Nephron progenitor cell (in vitro differentiated cells): ENCODE results near the gene ENTHD1.

Experiments
- DNase-seq: peaks from one replicate; pipeline ENCODE4 v3.0.0; 2021
- H3K27ac Mint-ChIP-seq: 2 replicates; pipeline ENCODE4 v1.8.0; 2021; ENCODE audit warnings: mild to moderate bottlenecking, moderate library complexity, mixed read lengths
- H3K27me3 Mint-ChIP-seq: 2 replicates; pipeline ENCODE4 v1.8.0; 2021; ENCODE audit warnings: mild to moderate bottlenecking, low read depth, mixed read lengths; ENCODE audit not compliant: poor library complexity
- H3K36me3 Mint-ChIP-seq: 2 replicates; pipeline ENCODE4 v1.8.0; 2021; ENCODE audit warnings: low read depth, mixed read lengths
- H3K4me1 Mint-ChIP-seq: 2 replicates; pipeline ENCODE4 v1.8.0; 2021; ENCODE audit warnings: mixed read lengths
- H3K4me3 Mint-ChIP-seq: 2 replicates; pipeline ENCODE4 v1.8.0; 2021; ENCODE audit warnings: mild to moderate bottlenecking, moderate library complexity, mixed read lengths
- H3K9me3 Mint-ChIP-seq: 2 replicates; pipeline ENCODE4 v1.8.0; 2021; ENCODE audit warnings: mild to moderate bottlenecking, moderate library complexity, mixed read lengths
- CTCF ChIP-seq: fragments of 200-600 bp; sonication (generic); IDR thresholded peaks from 2 replicates; pipeline ENCODE4 v1.5.0; 2021; ENCODE audit warnings: antibody characterized with exemption

ENTHD1 gene

GRCh38 chr22:39800790-39801520, 92.6 kb downstream of the ENTHD1 start:
- no peaks in the 10 kb centered on the region for H3K27me3 Mint-ChIP-seq
- H3K4me1 Mint-ChIP-seq: no peaks in the 10 kb centered on the region
- H3K4me3 Mint-ChIP-seq: no peak overlapping the region
- H3K27ac Mint-ChIP-seq: no peak overlapping the region
- no peak for DNase-seq
- peaks cover 57% of the 10 kb centered on the region for H3K9me3 Mint-ChIP-seq
- TF ChIP-seq CTCF: no peak
- H3K36me3 Mint-ChIP-seq: peaks cover 36% of the 10 kb centered on the region

GRCh38 chr22:39797528-39798147, 95.9 kb downstream of the ENTHD1 start:
- Mint-ChIP-seq H3K4me1 (no peaks in the 10 kb centered on the region), H3K27ac (no peak overlapping the region), H3K9me3 (peaks cover 80% of the 10 kb centered on the region), H3K4me3 (no peak overlapping the region), H3K36me3 (peaks cover 45% of the 10 kb centered on the region), H3K27me3 (no peaks in the 10 kb centered on the region)
- no peak for DNase-seq
- TF ChIP-seq CTCF: no peak

- H3K4me1 Mint-ChIP-seq: peaks cover 11% of the 10 kb centered on the region
- DNase-seq: no peak
- peaks cover 9% of the 10 kb centered on the region for H3K36me3 Mint-ChIP-seq
- H3K4me3 Mint-ChIP-seq: no peak overlapping the region
- peak overlapping the region; percentile 8 for H3K27ac Mint-ChIP-seq
- no peak for TF ChIP-seq CTCF
- H3K9me3 Mint-ChIP-seq: peaks cover 30% of the 10 kb centered on the region
- H3K27me3 Mint-ChIP-seq: peaks cover 2% of the 10 kb centered on the region
Observed at GRCh38 chr22:39789788-39790187, 103.8 kb downstream of the ENTHD1 start.

- peaks cover 2% of the 10 kb centered on the region for H3K27me3 Mint-ChIP-seq
- no peak for TF ChIP-seq CTCF
- DNase-seq: no peak
- H3K9me3 Mint-ChIP-seq: no peaks in the 10 kb centered on the region
- peaks cover 11% of the 10 kb centered on the region for H3K4me1 Mint-ChIP-seq
- no peak overlapping the region for H3K27ac Mint-ChIP-seq
- no peaks in the 10 kb centered on the region for H3K36me3 Mint-ChIP-seq
- H3K4me3 Mint-ChIP-seq: no peak overlapping the region
Observed at GRCh38 chr22:39785232-39785631, 108.3 kb downstream of the ENTHD1 start.

GRCh38 chr22:39777716-39778454, 115.7 kb downstream of the ENTHD1 start:
- no peak for TF ChIP-seq CTCF
- Mint-ChIP-seq H3K36me3 (no peaks in the 10 kb centered on the region), H3K4me3 (no peak overlapping the region), H3K27ac (no peak overlapping the region), H3K27me3 (peaks cover 8% of the 10 kb centered on the region), H3K4me1 (no peaks in the 10 kb centered on the region), H3K9me3 (no peaks in the 10 kb centered on the region)
- DNase-seq: no peak
